Neural cell (in vitro differentiated cells): ENCODE data around the gene SDSL.
A peak's percentile ranks its signal among the peaks of the same experiment; 100 is the strongest.

ENCODE experiments used
- CTCF ChIP-seq: fragments of 450-650 bp; IDR thresholded peaks from 2 replicates; pipeline ENCODE4 v1.5.1; 2014; ENCODE audit warnings: antibody characterized with exemption, mild to moderate bottlenecking, moderate library complexity; ENCODE audit not compliant: poor library complexity, severe bottlenecking
- POLR2AphosphoS5 ChIP-seq: IDR thresholded peaks from 2 replicates; pipeline ENCODE4 v1.6.1; 2012

- TF ChIP-seq CTCF (no peak), POLR2AphosphoS5 (peak; percentile 4)
Observed at GRCh38 chr12:113473942-113474341, 51.8 kb downstream of the SDSL start.
